Inflammatory macrophage treated with lipopolysaccharide for 1 hour (primary cell): Measurements from ENCODE around the gene ARF1.

ENCODE experiments used
- DNase-seq, 2 donors: peaks; one replicate each; pipeline ENCODE4 v3.0.0-alpha.2; 2020 to 2022

Gene ARF1

GRCh38 chr1:228134591-228134990 is 52.1 kb downstream of the ARF1 start:
- DNase-seq, result no peak

- DNase-seq, result no peak
These were observed 54.4 kb downstream of the ARF1 start for GRCh38 chr1:228136901-228137300.

GRCh38 chr1:228139406-228139930 is 57.0 kb downstream of the ARF1 start:
- DNase-seq, result no peak

GRCh38 chr1:228139931-228140723 is 57.6 kb downstream of the ARF1 start, which contains the start of gene GUK1:
GUK1 (plus strand) TSS chr1:228140279; CDS start chr1:228140303, 24 bp downstream.
- peak; percentile 99 to 100 for DNase-seq

GRCh38 chr1:228140724-228141225 is 58.3 kb downstream of the ARF1 start:
- DNase-seq, result peak in 1 of 2 donors; percentile 24

GRCh38 chr1:228141226-228142044 is 58.9 kb downstream of the ARF1 start:
- no peak for DNase-seq

- DNase-seq, result no peak
These were observed 59.7 kb downstream of the ARF1 start for GRCh38 chr1:228142155-228142691.

- DNase-seq, result no peak
These were observed 60.2 kb downstream of the ARF1 start for GRCh38 chr1:228142701-228143136.

- no peak for DNase-seq
These were observed 61.1 kb downstream of the ARF1 start for GRCh38 chr1:228143480-228144192.

- DNase-seq, result no peak
These were observed 61.9 kb downstream of the ARF1 start for GRCh38 chr1:228144193-228144992.

- DNase-seq, result no peak
These were observed 62.5 kb downstream of the ARF1 start for GRCh38 chr1:228144993-228145343.

- no peak for DNase-seq
These were observed 63.2 kb downstream of the ARF1 start for GRCh38 chr1:228145463-228146416.

GRCh38 chr1:228146417-228147150 is 64.1 kb downstream of the ARF1 start:
- DNase-seq, result no peak

- no peak for DNase-seq
These were observed 64.7 kb downstream of the ARF1 start for GRCh38 chr1:228147151-228147693.

GRCh38 chr1:228147768-228148167 is 65.3 kb downstream of the ARF1 start:
- no peak for DNase-seq

GRCh38 chr1:228148196-228148861 is 65.8 kb downstream of the ARF1 start:
- no peak for DNase-seq
